ENCODE measurements around the gene SFTA2.

The SFTA2 gene

GRCh38 chr6:30901436-30901835 is 30.5 kb downstream of the SFTA2 start:
- H3K27ac ChIP-seq: peak overlapping the region; percentile 27; the same call in 1 of the 2 replicates
- TF ChIP-seq CTCF (IDR thresholded peaks at IDR 0.05) (no peak), ZFX (IDR thresholded peaks at IDR 0.05; ENCODE audit: borderline replicate concordance) (no peak)

GRCh38 chr6:30900863-30901417 is 31.0 kb downstream of the SFTA2 start:
- H3K27ac ChIP-seq: peak overlapping the region; percentile 27; the same call in 1 of the 2 replicates
- TF ChIP-seq ZFX (IDR thresholded peaks at IDR 0.05; ENCODE audit: borderline replicate concordance) (no peak), CTCF (IDR thresholded peaks at IDR 0.05) (no peak)

GRCh38 chr6:30898750-30899360 is 33.1 kb downstream of the SFTA2 start:
- no peak overlapping the region for H3K27ac ChIP-seq
- TF ChIP-seq CTCF (IDR thresholded peaks at IDR 0.05) (no peak), ZFX (IDR thresholded peaks at IDR 0.05; ENCODE audit: borderline replicate concordance) (no peak)

- no peak for TF ChIP-seq CTCF (IDR thresholded peaks at IDR 0.05)
- no peak for TF ChIP-seq ZFX (IDR thresholded peaks at IDR 0.05; ENCODE audit: borderline replicate concordance)
- H3K27ac ChIP-seq: no peak overlapping the region
Observed at GRCh38 chr6:30897882-30898281, 34.1 kb downstream of the SFTA2 start.

- H3K27ac ChIP-seq: no peak overlapping the region
- TF ChIP-seq CTCF (IDR thresholded peaks at IDR 0.05) (no peak), ZFX (IDR thresholded peaks at IDR 0.05; ENCODE audit: borderline replicate concordance) (no peak)
Observed at GRCh38 chr6:30896541-30896940, 35.4 kb downstream of the SFTA2 start.

GRCh38 chr6:30895343-30895742 is 36.6 kb downstream of the SFTA2 start:
- TF ChIP-seq CTCF (IDR thresholded peaks at IDR 0.05) (no peak), ZFX (IDR thresholded peaks at IDR 0.05; ENCODE audit: borderline replicate concordance) (no peak)
- no peak overlapping the region for H3K27ac ChIP-seq

- no peak overlapping the region for H3K27ac ChIP-seq
Observed at GRCh38 chr6:30894935-30895334, 37.0 kb downstream of the SFTA2 start.

More at GRCh38 chr6:30894935-30895334, 37.0 kb downstream of the SFTA2 start:
- TF ChIP-seq ZFX (IDR thresholded peaks at IDR 0.05; ENCODE audit: borderline replicate concordance) (no peak), CTCF (IDR thresholded peaks at IDR 0.05) (no peak)
